LNCAP (cell line): ENCODE data around the gene GPBAR1.

Experiments
- CTCF ChIP-seq: fragments of 450-650 bp; IDR thresholded peaks from 2 replicates; pipeline ENCODE4 v1.5.1; 2017; ENCODE audit warnings: mild to moderate bottlenecking

The GPBAR1 gene

GRCh38 chr2:218259099-218259961 is 1.5 kb upstream of the GPBAR1 start:
- TF ChIP-seq CTCF, result no peak

- TF ChIP-seq CTCF, result no peak
Measured at GRCh38 chr2:218260166-218260565, 649 bp upstream of the GPBAR1 start.

- no peak for TF ChIP-seq CTCF
Measured at GRCh38 chr2:218261423-218262236, 815 bp downstream of the GPBAR1 start.

GRCh38 chr2:218262237-218262600 is 1.4 kb downstream of the GPBAR1 start:
- TF ChIP-seq CTCF, result no peak

GRCh38 chr2:218262631-218263586 is 2.1 kb downstream of the GPBAR1 start:
- TF ChIP-seq CTCF, result no peak

- no peak for TF ChIP-seq CTCF
Measured at GRCh38 chr2:218263817-218264641, 3.2 kb downstream of the GPBAR1 start.
